Ishikawa (cell line): Measurements from ENCODE around the gene CACNG7.

ENCODE experiments used
- CEBPB ChIP-seq: IDR thresholded peaks from 2 replicates; pipeline ENCODE4 v1.6.1; 2012
- CREB1 ChIP-seq: IDR thresholded peaks from 2 replicates; pipeline ENCODE4 v1.6.1; 2012; ENCODE audit warnings: low read depth
- EGR1 ChIP-seq: IDR thresholded peaks from 2 replicates; pipeline ENCODE4 v1.6.1; 2012
- EP300 ChIP-seq: IDR thresholded peaks from 2 replicates; pipeline ENCODE4 v1.6.1; 2012; ENCODE audit warnings: borderline replicate concordance
- FOXM1 ChIP-seq: IDR thresholded peaks from 2 replicates; pipeline ENCODE4 v1.6.1; 2012; ENCODE audit warnings: low read depth, borderline replicate concordance
- NFIC ChIP-seq: IDR thresholded peaks from 2 replicates; pipeline ENCODE4 v1.6.1; 2012
- RAD21 ChIP-seq: IDR thresholded peaks from 2 replicates; pipeline ENCODE4 v1.6.1; 2012; ENCODE audit warnings: low read depth
- TAF1 ChIP-seq: IDR thresholded peaks from 2 replicates; pipeline ENCODE4 v1.6.1; 2012; ENCODE audit warnings: low read depth, mild to moderate bottlenecking
- TCF12 ChIP-seq: IDR thresholded peaks from 2 replicates; pipeline ENCODE4 v1.6.1; 2012; ENCODE audit warnings: low read depth
- TEAD4 ChIP-seq: IDR thresholded peaks from 2 replicates; pipeline ENCODE4 v1.6.1; 2012
- YY1 ChIP-seq: IDR thresholded peaks from 2 replicates; pipeline ENCODE4 v1.6.1; 2012; ENCODE audit warnings: low read depth
- ZBTB7A ChIP-seq: IDR thresholded peaks from 2 replicates; pipeline ENCODE4 v1.6.1; 2012; ENCODE audit warnings: low read depth
- TF ChIP-seq, protein P1 (sequence below): IDR thresholded peaks from 2 replicates; pipeline ENCODE4 v1.6.1; 2012
- TF ChIP-seq, protein P2 (sequence below): IDR thresholded peaks from 2 replicates; pipeline ENCODE4 v1.6.1; 2012
- TF ChIP-seq, protein P3 (sequence below): IDR thresholded peaks from 2 replicates; pipeline ENCODE4 v1.6.1; 2012; ENCODE audit warnings: low read depth, mild to moderate bottlenecking

CACNG7 gene

DNA sequence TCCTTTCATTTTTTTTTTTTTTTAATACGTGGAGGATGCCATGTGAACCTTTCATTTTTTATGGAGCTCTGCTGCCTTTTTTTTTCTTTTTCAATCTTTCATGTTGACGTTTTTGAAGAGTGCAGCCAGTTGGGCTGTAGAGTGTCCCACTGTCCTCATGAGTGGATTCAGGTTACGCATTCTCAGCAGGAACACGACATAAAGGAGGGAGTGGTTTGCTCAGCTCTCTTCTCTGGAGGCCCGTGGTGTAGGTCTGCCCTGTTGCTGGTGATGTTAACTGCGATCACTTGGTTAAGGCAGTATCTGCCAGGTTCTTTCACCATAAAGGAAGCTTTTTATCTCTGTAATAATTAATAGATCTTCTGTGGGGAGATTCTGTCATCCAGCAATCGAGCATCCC lies 27.0 kb downstream of the CACNG7 start:
- TF ChIP-seq EP300 = no peak

DNA sequence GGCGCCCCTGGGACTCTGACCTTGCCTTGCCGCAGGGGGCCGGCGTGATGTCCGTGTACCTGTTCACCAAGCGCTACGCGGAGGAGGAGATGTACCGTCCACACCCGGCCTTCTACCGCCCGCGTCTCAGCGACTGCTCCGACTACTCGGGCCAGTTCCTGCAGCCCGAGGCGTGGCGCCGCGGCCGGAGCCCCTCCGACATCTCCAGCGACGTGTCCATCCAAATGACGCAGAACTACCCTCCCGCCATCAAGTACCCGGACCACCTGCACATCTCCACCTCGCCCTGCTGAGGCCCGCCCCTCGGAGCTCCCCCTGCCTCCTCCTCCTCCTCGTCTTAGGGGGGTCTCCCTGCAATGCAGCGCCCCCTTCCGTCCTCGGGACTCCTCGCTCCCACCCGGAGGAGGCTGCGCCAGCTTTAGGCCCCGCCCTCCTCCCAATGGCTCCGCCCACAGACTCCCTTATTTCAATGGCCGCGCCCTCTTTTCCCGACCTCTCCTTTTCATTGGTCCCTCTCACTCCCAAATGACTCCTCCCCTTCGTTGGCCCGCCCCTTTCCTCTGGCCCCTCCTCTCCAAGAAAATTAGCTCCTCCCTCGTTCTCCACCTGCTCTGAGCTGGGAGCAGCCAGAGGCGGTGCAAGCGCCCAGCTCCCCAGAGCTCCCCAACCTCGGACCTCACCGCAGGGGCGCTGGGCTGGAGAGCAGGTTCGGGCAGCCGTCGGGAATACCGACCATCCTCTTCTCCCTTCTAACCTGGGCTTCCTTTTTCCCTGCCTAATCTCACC lies 33.1 kb downstream of the CACNG7 start:
- TF ChIP-seq RAD21 (no peak), EP300 (no peak), CREB1 (no peak), TEAD4 (no peak), FOXM1 (no peak), EGR1 (no peak)
- TF ChIP-seq, protein P1, sequence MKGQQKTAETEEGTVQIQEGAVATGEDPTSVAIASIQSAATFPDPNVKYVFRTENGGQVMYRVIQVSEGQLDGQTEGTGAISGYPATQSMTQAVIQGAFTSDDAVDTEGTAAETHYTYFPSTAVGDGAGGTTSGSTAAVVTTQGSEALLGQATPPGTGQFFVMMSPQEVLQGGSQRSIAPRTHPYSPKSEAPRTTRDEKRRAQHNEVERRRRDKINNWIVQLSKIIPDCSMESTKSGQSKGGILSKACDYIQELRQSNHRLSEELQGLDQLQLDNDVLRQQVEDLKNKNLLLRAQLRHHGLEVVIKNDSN = no peak

DNA sequence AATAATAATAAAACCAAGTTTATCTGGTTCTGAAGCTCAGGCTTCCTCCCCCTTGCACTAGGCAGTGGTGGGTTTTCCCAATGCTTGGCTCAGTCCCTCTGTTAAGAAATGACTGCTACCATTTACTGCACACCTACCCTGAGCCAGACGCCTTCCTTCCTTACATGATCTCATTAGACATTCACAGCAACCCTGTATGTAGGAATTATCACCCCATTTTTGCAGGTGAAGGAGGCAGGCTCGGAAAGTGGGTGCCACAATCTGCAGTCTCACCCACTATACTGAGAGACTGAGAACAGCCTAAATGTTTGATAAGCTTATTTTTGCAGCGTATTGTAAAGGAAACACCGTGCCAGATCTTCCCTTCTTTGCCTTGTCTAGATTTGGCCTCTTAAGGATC lies 35.3 kb downstream of the CACNG7 start:
- no peak for TF ChIP-seq CREB1
- no peak for TF ChIP-seq RAD21
- TF ChIP-seq, protein P2, sequence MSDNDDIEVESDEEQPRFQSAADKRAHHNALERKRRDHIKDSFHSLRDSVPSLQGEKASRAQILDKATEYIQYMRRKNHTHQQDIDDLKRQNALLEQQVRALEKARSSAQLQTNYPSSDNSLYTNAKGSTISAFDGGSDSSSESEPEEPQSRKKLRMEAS = no peak
- TF ChIP-seq, protein P1 = no peak
- TF ChIP-seq YY1 = no peak
- TF ChIP-seq, protein P3, sequence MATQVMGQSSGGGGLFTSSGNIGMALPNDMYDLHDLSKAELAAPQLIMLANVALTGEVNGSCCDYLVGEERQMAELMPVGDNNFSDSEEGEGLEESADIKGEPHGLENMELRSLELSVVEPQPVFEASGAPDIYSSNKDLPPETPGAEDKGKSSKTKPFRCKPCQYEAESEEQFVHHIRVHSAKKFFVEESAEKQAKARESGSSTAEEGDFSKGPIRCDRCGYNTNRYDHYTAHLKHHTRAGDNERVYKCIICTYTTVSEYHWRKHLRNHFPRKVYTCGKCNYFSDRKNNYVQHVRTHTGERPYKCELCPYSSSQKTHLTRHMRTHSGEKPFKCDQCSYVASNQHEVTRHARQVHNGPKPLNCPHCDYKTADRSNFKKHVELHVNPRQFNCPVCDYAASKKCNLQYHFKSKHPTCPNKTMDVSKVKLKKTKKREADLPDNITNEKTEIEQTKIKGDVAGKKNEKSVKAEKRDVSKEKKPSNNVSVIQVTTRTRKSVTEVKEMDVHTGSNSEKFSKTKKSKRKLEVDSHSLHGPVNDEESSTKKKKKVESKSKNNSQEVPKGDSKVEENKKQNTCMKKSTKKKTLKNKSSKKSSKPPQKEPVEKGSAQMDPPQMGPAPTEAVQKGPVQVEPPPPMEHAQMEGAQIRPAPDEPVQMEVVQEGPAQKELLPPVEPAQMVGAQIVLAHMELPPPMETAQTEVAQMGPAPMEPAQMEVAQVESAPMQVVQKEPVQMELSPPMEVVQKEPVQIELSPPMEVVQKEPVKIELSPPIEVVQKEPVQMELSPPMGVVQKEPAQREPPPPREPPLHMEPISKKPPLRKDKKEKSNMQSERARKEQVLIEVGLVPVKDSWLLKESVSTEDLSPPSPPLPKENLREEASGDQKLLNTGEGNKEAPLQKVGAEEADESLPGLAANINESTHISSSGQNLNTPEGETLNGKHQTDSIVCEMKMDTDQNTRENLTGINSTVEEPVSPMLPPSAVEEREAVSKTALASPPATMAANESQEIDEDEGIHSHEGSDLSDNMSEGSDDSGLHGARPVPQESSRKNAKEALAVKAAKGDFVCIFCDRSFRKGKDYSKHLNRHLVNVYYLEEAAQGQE = no peak
- no peak for TF ChIP-seq FOXM1
- no peak for TF ChIP-seq EP300
- no peak for TF ChIP-seq NFIC
- TF ChIP-seq EGR1 = no peak
- TF ChIP-seq TEAD4 = no peak
- no peak for TF ChIP-seq ZBTB7A
- no peak for TF ChIP-seq TCF12
- no peak for TF ChIP-seq CEBPB
- no peak for TF ChIP-seq TAF1

DNA sequence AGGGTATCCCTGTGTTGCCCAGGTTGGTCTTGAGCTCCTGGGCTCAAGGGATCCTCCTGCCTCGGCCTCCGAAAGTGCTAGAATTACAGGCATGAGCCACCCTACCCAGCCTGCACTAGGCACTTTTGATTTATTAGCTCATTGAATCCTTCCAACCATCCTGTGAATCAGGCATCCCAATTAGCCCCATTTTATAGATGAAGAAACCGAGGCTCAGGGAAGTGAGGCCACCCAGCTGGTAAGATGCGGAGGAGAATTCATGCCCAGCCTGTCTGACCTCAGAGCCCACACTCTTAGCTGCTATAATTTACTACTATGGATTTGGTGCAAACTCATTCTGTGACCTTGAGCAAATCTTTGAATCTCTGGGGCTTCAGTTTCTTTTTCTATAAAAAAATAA lies 35.9 kb downstream of the CACNG7 start:
- TF ChIP-seq, protein P2 = no peak
- TF ChIP-seq CREB1 (no peak), ZBTB7A (no peak), TEAD4 (no peak), FOXM1 (no peak)

DNA sequence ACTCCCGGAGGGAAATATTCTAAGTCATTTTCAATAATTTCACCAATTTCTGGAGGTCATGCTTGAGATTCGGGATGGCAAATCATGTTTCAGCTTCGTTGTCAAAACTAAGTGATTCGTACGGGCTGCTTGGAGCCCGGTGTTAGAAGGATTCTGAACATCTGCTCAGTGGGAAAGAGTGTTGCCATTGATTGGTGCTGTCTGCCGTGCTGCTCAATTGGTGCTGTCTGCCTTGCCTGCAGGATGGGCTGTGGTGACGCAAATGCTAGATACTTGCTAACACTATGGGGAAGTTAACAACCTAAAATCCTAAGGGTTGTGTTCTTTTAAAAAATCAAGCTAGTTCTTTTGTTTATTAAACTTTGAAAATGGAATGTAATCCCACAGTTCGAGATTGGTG lies 36.4 kb downstream of the CACNG7 start:
- TF ChIP-seq FOXM1 = no peak

DNA sequence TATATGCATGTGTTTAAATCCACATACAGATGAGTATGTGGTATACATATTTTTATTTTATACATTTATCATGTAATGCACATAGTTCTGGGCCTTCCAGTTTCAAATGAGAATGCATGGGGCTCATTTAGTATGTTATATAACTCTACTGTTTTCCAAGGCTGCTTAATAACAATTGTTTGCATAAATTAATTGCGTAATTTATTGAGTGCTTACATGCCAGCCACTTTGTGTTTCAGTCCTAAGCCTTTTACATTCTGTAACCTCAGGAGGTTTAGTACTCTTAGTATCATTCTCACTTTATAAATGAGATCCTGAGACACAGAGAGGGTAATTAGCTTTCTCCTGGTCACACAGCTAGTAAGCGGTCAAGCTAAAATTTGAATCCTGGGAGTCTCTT lies 36.9 kb downstream of the CACNG7 start:
- TF ChIP-seq, protein P2 = no peak
- TF ChIP-seq, protein P3 = no peak
- TF ChIP-seq CEBPB = no peak
- TF ChIP-seq EGR1 = no peak
- TF ChIP-seq, protein P1 = no peak
- no peak for TF ChIP-seq EP300
- no peak for TF ChIP-seq TAF1
- TF ChIP-seq YY1 = no peak
- TF ChIP-seq CREB1 = no peak
- no peak for TF ChIP-seq TCF12
- no peak for TF ChIP-seq NFIC
- no peak for TF ChIP-seq ZBTB7A
- no peak for TF ChIP-seq RAD21
- no peak for TF ChIP-seq FOXM1
- no peak for TF ChIP-seq TEAD4
